HL-60 (cell line): ENCODE data around the gene RFX7.

Experiments
- DNase-seq, 2 experiments: peaks; one replicate each; pipeline ENCODE4 v3.0.0-alpha.2; 2010 to 2020; ENCODE audit warnings: low read depth in 1 of 2, low spot score in 1 of 2
- H3K27ac ChIP-seq: fragments of 250-450 bp; sonication (Bioruptor Pico); replicated peaks from 2 replicates; pipeline ENCODE4 v1.5.1; 2020; ENCODE audit warnings: mild to moderate bottlenecking, moderate library complexity
- H3K27me3 ChIP-seq: fragments of 250-450 bp; sonication (Bioruptor Pico); 2 replicates; pipeline ENCODE4 v1.5.1; 2021; ENCODE audit warnings: mild to moderate bottlenecking, moderate library complexity; ENCODE audit not compliant: insufficient read depth, poor library complexity, severe bottlenecking
- H3K4me3 ChIP-seq: replicated peaks from 2 replicates; pipeline ENCODE4 v1.5.1; 2011; ENCODE audit warnings: mild to moderate bottlenecking, control low read depth, low read length; ENCODE audit not compliant: insufficient read depth
- GABPA ChIP-seq: IDR thresholded peaks from 2 replicates; pipeline ENCODE4 v1.6.1; 2012; ENCODE audit warnings: low read depth
- POLR2AphosphoS5 ChIP-seq: IDR thresholded peaks from 2 replicates; pipeline ENCODE4 v1.6.1; 2012; ENCODE audit warnings: low read depth
- SPI1 ChIP-seq: IDR thresholded peaks from 2 replicates; pipeline ENCODE4 v1.6.1; 2012; ENCODE audit warnings: low read depth, mild to moderate bottlenecking, borderline replicate concordance
- TF ChIP-seq, protein P1 (sequence below): IDR thresholded peaks from 2 replicates; pipeline ENCODE4 v1.6.1; 2012; ENCODE audit warnings: low read depth; ENCODE audit not compliant: insufficient replicate concordance
- TF ChIP-seq, protein P2 (sequence below): IDR thresholded peaks from one replicate; pipeline ENCODE4 v1.5.1; 2011; ENCODE audit warnings: low read length, control low read depth, inconsistent platforms; ENCODE audit not compliant: insufficient read depth

Gene RFX7

DNA sequence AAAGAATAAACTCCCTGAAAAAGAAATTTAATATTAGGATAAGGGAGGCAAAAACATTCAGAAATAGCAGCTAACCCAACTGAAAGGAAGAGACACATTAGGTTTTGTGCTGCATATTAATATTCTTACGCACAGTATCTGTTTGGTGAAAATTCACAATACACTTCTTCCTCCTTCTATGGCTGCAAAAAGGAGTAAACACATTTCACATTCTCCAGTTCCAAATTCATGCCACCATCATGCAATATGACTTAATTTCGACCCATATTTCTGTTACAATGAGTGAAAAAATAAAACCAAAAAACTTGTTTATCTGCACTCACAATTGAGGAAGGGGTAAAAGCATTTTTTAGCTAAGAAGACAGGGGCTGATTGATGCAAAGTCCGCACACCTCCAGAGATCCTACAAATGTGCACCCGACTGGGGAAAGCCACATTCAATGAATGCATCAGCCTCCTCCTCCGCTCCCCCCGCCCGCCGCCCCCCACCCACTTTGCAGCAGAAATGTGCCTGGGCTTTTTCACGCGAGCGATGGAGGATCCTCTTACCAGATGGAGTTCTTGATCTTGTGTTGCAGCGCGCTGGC lies 1.0 kb downstream of the RFX7 start:
- no peak for DNase-seq

DNA sequence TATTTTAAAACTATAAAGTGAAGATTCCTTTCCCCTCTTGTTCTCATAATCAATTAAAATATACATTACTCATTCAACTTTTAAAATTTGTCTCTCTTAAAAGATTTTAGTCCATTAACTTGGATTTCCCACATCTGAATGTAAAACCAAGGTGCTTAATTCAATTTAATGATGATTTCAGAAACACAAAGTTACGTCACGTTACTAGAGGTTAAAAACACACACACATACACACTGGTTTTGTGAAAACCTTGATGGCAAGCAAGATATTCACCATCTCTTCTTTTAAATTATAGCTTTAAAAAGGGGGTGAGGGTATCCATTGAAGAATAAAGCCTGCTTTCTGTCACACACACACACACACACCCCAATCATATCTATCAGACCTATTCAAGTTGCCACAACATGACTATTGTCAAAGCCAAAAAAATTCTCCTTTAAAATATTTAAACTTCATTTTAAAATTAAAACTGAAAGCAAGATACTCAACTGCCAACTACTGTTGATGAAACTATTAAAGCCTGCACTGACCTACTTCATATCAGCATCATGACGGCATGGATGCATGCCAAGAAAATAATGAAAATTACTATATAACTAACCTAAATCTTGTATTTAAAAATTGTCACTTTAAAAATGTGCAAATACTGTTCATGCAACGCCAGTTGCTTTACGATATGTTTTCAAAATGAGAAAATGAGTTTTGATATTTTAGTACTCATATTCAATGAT lies 2.1 kb downstream of the RFX7 start:
- TF ChIP-seq POLR2AphosphoS5 = no peak
- TF ChIP-seq, protein P1, sequence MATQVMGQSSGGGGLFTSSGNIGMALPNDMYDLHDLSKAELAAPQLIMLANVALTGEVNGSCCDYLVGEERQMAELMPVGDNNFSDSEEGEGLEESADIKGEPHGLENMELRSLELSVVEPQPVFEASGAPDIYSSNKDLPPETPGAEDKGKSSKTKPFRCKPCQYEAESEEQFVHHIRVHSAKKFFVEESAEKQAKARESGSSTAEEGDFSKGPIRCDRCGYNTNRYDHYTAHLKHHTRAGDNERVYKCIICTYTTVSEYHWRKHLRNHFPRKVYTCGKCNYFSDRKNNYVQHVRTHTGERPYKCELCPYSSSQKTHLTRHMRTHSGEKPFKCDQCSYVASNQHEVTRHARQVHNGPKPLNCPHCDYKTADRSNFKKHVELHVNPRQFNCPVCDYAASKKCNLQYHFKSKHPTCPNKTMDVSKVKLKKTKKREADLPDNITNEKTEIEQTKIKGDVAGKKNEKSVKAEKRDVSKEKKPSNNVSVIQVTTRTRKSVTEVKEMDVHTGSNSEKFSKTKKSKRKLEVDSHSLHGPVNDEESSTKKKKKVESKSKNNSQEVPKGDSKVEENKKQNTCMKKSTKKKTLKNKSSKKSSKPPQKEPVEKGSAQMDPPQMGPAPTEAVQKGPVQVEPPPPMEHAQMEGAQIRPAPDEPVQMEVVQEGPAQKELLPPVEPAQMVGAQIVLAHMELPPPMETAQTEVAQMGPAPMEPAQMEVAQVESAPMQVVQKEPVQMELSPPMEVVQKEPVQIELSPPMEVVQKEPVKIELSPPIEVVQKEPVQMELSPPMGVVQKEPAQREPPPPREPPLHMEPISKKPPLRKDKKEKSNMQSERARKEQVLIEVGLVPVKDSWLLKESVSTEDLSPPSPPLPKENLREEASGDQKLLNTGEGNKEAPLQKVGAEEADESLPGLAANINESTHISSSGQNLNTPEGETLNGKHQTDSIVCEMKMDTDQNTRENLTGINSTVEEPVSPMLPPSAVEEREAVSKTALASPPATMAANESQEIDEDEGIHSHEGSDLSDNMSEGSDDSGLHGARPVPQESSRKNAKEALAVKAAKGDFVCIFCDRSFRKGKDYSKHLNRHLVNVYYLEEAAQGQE = no peak
- TF ChIP-seq, protein P2, sequence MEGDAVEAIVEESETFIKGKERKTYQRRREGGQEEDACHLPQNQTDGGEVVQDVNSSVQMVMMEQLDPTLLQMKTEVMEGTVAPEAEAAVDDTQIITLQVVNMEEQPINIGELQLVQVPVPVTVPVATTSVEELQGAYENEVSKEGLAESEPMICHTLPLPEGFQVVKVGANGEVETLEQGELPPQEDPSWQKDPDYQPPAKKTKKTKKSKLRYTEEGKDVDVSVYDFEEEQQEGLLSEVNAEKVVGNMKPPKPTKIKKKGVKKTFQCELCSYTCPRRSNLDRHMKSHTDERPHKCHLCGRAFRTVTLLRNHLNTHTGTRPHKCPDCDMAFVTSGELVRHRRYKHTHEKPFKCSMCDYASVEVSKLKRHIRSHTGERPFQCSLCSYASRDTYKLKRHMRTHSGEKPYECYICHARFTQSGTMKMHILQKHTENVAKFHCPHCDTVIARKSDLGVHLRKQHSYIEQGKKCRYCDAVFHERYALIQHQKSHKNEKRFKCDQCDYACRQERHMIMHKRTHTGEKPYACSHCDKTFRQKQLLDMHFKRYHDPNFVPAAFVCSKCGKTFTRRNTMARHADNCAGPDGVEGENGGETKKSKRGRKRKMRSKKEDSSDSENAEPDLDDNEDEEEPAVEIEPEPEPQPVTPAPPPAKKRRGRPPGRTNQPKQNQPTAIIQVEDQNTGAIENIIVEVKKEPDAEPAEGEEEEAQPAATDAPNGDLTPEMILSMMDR = no peak
- TF ChIP-seq GABPA = no peak
- no peak for TF ChIP-seq SPI1
- H3K27me3 ChIP-seq = no peaks in the 10 kb centered on the region
- peak overlapping the region; percentile 78 for H3K4me3 ChIP-seq
- no peak overlapping the region for H3K27ac ChIP-seq
- DNase-seq = no peak

More for the DNA sequence above, 1.0 kb downstream of the RFX7 start:
- H3K27ac ChIP-seq = peak overlapping the region; percentile 90
- H3K27me3 ChIP-seq = no peaks in the 10 kb centered on the region
- peak overlapping the region; percentile 78 for H3K4me3 ChIP-seq
- TF ChIP-seq, protein P2 = no peak
- TF ChIP-seq POLR2AphosphoS5 (no peak), SPI1 (no peak), GABPA (no peak)
- TF ChIP-seq, protein P1 = no peak

DNA sequence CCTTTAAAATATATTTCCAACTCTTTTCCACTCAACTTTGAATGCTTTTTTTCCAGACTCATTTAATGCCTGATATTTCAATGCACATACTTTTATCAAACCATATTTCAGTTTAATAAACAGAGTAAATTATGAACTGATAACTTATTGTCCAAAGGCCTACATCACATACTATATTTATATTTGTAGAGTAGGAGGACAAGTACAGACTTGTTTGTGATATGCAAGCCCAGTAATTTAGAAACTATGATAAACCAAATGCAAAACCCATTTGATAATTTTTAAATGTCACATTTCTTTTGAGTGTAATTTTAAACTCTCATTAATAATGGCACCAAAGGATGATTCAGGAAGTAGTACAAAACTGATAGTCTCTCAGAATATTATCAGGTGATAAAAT lies 3.3 kb downstream of the RFX7 start:
- H3K27me3 ChIP-seq = no peaks in the 10 kb centered on the region
- H3K27ac ChIP-seq = no peak overlapping the region
- DNase-seq = no peak
- no peak for TF ChIP-seq GABPA
- no peak overlapping the region for H3K4me3 ChIP-seq

DNA sequence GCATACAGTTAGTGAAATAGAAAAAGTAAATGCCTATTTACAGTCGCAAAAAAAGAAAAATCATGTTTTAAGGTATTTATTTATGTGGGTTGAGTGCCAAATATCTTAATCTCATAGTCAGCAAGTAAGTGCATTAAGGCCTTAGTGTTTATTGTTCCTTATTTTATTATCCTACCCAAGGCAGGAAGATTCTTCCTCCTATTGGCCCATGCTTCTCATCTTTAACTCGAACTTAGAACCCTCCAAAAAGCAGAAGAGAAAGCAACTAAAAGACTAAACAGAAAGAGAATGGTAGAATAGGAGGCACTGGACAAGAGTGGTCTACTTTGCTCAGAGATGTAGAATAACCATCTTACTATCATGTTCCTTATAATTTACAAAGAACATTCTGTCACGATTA lies 7.5 kb downstream of the RFX7 start:
- no peak overlapping the region for H3K4me3 ChIP-seq
- no peak for TF ChIP-seq SPI1
- TF ChIP-seq, protein P2 = no peak
- no peak for TF ChIP-seq GABPA
- no peak for TF ChIP-seq POLR2AphosphoS5
- TF ChIP-seq, protein P1 = no peak
- no peaks in the 10 kb centered on the region for H3K27me3 ChIP-seq
- no peak overlapping the region for H3K27ac ChIP-seq
- no peak for DNase-seq
